ENCODE measurements around the gene MAGEA1. TPM values are rescaled to one million over a fixed set of nuclear protein-coding genes. Genes with fewer than 3 reads are reported as not detected.

Gene MAGEA1
- polyA plus RNA-seq, 1 experiment, result not detected

DNA sequence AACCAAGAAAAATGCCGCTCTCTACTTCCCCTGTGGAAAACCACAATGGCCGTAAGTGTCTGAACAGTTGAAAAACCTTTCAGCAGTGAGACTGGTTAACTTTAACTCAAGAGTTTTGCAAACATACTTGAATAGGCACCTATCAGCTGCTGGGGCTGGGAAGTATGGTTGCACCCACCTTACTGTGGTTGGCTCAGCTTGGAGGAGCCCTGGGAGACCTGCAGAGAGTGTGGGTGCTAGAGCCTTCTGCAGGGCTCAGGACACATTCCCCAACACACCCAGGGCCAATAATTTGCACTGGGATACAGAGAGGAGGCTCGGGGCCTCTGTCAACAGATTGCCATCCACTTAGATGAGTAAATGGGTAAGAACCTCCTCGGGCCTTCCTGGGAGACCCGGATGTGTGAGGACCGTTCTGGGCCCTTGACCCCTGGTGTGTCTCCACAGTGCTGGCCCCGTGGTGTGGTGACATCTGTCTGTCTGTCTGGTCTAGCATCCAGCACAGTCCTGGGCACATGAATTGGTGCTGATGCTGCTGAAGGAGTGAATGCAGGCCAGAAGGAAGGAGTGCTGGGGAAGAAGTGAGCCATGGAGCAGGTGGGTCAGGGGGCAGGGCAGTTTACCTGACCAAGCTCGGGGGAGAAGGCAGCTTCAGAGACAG is 46.5 kb downstream of the MAGEA1 start:
- TF ChIP-seq, protein P1, sequence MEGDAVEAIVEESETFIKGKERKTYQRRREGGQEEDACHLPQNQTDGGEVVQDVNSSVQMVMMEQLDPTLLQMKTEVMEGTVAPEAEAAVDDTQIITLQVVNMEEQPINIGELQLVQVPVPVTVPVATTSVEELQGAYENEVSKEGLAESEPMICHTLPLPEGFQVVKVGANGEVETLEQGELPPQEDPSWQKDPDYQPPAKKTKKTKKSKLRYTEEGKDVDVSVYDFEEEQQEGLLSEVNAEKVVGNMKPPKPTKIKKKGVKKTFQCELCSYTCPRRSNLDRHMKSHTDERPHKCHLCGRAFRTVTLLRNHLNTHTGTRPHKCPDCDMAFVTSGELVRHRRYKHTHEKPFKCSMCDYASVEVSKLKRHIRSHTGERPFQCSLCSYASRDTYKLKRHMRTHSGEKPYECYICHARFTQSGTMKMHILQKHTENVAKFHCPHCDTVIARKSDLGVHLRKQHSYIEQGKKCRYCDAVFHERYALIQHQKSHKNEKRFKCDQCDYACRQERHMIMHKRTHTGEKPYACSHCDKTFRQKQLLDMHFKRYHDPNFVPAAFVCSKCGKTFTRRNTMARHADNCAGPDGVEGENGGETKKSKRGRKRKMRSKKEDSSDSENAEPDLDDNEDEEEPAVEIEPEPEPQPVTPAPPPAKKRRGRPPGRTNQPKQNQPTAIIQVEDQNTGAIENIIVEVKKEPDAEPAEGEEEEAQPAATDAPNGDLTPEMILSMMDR (IDR thresholded peaks at IDR 0.05; ENCODE audit: insufficient read depth, low read depth, low read length), result no peak
- ChIA-PET POLR2A (no interaction called here), CTCF (no interaction called here)

GRCh38 chrX:153226344-153227185 is 47.5 kb downstream of the MAGEA1 start:
- ChIA-PET CTCF (no interaction called here), POLR2A (no interaction called here)
- Histone ChIP-seq H3K27me3 (ENCODE audit: control insufficient read depth, insufficient read depth, low read length) (no peaks in the 10 kb centered on the region), H3K4me3 (ENCODE audit: low read depth, low read length) (no peak overlapping the region), H3K36me3 (ENCODE audit: control insufficient read depth, insufficient read depth, low read length) (no peaks in the 10 kb centered on the region)
- DNase-seq (ENCODE audit: low read depth), result no peak
- TF ChIP-seq, protein P1 (IDR thresholded peaks at IDR 0.05; ENCODE audit: insufficient read depth, low read depth, low read length), result no peak

More for the DNA sequence above, 46.5 kb downstream of the MAGEA1 start:
- Histone ChIP-seq H3K4me3 (ENCODE audit: low read depth, low read length) (no peak overlapping the region), H3K27me3 (ENCODE audit: control insufficient read depth, insufficient read depth, low read length) (no peaks in the 10 kb centered on the region), H3K36me3 (ENCODE audit: control insufficient read depth, insufficient read depth, low read length) (no peaks in the 10 kb centered on the region)
- no peak for DNase-seq (ENCODE audit: low read depth)

Other genes starting within 250 kb of the MAGEA1 start
- not detected in 2 replicates for gene PNMA5, start 185.2 kb upstream of the MAGEA1 start, polyA plus RNA-seq (2011; rRNA removed)
- 0.09 and 0.13 TPM in 2 replicates for gene PNMA3, start 122.8 kb upstream of the MAGEA1 start, polyA plus RNA-seq (2011; rRNA removed)
- gene PNMA6A, start 106.8 kb upstream of the MAGEA1 start, polyA plus RNA-seq (2011; rRNA removed), result 0.88 and 1.3 TPM in 2 replicates
- gene PNMA6F, start 142.5 kb downstream of the MAGEA1 start, polyA plus RNA-seq (2011; rRNA removed), result not detected in 2 replicates
- 12.0 and 13.2 TPM in 2 replicates for gene ZNF275, start 154.9 kb downstream of the MAGEA1 start, polyA plus RNA-seq (2011; rRNA removed)
- not detected in 2 replicates for gene PNMA6E, start 222.1 kb downstream of the MAGEA1 start, polyA plus RNA-seq (2011; rRNA removed)
- gene ZFP92, start 232.2 kb downstream of the MAGEA1 start, polyA plus RNA-seq (2011; rRNA removed), result 0.36 TPM in 2 replicates